Measurements from ENCODE around the gene RARS2. TPM values are rescaled to one million over a fixed set of nuclear protein-coding genes. Genes with fewer than 3 reads are reported as not detected.

RARS2 gene
- total RNA-seq, 4 donors from 2014 or later, result 28.4 to 38.7 (median 30.4) TPM

DNA sequence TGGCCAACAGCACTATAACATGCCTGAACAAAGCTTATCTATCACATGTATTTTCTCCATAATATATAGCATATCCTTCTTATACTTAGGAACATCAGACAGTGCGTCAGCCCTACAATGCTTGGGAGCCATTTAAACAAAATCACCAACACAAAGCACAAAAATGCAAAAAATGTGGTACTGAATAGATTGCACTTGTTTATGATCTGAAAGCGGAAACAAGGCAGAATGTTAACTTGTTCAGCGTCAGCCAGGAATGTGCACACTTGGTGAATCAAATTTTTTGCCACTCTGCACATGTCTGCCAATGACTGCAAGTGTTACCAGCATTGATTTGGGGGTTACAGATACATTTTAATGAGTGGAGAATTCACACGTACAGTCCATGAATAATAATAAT, 102.2 kb downstream of the RARS2 start:
- TF ChIP-seq POLR2A (IDR thresholded peaks at IDR 0.05), result no peak
- TF ChIP-seq, protein P1, sequence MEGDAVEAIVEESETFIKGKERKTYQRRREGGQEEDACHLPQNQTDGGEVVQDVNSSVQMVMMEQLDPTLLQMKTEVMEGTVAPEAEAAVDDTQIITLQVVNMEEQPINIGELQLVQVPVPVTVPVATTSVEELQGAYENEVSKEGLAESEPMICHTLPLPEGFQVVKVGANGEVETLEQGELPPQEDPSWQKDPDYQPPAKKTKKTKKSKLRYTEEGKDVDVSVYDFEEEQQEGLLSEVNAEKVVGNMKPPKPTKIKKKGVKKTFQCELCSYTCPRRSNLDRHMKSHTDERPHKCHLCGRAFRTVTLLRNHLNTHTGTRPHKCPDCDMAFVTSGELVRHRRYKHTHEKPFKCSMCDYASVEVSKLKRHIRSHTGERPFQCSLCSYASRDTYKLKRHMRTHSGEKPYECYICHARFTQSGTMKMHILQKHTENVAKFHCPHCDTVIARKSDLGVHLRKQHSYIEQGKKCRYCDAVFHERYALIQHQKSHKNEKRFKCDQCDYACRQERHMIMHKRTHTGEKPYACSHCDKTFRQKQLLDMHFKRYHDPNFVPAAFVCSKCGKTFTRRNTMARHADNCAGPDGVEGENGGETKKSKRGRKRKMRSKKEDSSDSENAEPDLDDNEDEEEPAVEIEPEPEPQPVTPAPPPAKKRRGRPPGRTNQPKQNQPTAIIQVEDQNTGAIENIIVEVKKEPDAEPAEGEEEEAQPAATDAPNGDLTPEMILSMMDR (IDR thresholded peaks at IDR 0.05), result no peak
- Histone ChIP-seq H3K36me3 (no peaks in the 10 kb centered on the region), H3K4me1 (no peaks in the 10 kb centered on the region), H3K9me3 (no peaks in the 10 kb centered on the region), H3K27me3 (no peaks in the 10 kb centered on the region), H3K27ac (no peak overlapping the region), H3K4me3 (replicated peaks in 1 of 3) (no peak overlapping the region)
- 87 to 88% methylated on average over 4 of the region's 4 CpGs for WGBS, 2 donors
- intact Hi-C loops (cut with DNase I), result no loop called here
- DNase-seq, result no peak

DNA sequence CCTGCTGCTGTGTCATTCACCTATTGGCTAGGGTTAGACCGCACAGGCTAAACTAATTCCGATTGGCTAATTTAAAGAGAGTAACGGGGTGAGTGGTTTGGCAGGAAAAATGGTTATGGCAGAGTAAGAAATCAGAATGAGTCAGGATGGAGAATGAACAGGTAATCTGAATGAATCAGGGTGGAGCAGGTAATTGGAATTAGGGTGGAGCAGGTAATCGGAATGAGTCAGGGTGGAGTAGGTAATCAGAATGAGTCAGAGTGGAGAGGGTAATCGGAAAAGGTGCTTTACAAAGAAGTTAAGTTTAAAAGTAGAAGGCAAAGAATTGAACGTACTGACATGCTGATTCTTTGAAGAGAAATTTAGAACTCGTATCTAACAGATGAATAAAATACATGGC, 105.3 kb downstream of the RARS2 start:
- 95 to 96% methylated on average over 7 of the region's 7 CpGs for WGBS, 2 donors
- H3K27ac ChIP-seq, result no peak overlapping the region
- no peak for DNase-seq
- TF ChIP-seq, protein P1 (IDR thresholded peaks at IDR 0.05), result no peak
- no peak for TF ChIP-seq POLR2A (IDR thresholded peaks at IDR 0.05)
- no peaks in the 10 kb centered on the region for H3K27me3 ChIP-seq
- H3K4me3 ChIP-seq (replicated peaks in 1 of 3), result no peak overlapping the region
- no peaks in the 10 kb centered on the region for H3K4me1 ChIP-seq
- no peaks in the 10 kb centered on the region for H3K9me3 ChIP-seq
- no peaks in the 10 kb centered on the region for H3K36me3 ChIP-seq
- intact Hi-C loops (cut with DNase I), result no loop called here

DNA sequence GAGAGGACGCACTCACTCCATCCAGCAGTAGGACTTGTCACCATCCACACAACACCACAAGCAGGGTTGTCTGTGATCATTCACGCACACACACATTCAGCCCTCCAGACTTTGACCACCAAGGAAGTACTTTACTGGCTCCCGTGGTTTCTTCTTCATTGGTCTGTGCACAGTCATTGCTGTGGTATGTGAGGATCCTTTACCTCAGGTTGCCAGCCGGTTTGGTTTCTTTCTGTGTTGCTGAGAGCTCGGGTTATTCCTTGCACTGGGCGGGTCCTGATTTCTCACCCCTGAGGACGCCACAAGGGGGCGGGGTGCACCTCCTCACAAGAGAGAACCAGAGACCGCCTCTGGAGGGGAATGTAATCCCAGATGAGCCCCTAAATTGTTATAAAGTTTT, 105.9 kb downstream of the RARS2 start:
- DNase-seq, result no peak
- Histone ChIP-seq H3K27me3 (no peaks in the 10 kb centered on the region), H3K36me3 (no peaks in the 10 kb centered on the region), H3K4me1 (no peaks in the 10 kb centered on the region), H3K4me3 (replicated peaks in 1 of 3) (no peak overlapping the region), H3K9me3 (no peaks in the 10 kb centered on the region), H3K27ac (no peak overlapping the region)
- intact Hi-C loops (cut with DNase I), result no loop called here
- TF ChIP-seq, protein P1 (IDR thresholded peaks at IDR 0.05), result no peak
- no peak for TF ChIP-seq POLR2A (IDR thresholded peaks at IDR 0.05)
- 94 to 96% methylated on average over 9 of the region's 9 CpGs for WGBS, 2 donors

DNA sequence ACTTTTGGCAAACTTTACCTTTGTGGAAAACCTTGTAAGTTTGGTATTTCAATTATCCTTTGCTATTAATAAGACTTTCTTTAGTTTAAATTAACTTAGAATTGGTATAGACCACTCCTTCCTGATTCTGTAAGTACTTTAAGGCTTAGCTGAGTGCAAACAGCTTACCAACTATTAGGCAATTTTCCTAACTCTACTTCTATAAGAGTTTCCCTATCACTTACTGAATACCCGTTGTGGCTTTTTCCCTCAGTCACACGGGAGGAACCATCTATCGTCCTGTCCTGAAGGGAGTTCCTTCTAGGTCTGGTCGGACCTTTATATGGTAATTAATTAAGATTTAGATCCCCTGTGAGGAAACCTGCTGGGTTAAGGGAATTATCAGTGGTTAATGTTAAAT, 107.4 kb downstream of the RARS2 start:
- Histone ChIP-seq H3K4me3 (replicated peaks in 1 of 3) (no peak overlapping the region), H3K27me3 (no peaks in the 10 kb centered on the region), H3K27ac (no peak overlapping the region), H3K4me1 (no peaks in the 10 kb centered on the region), H3K36me3 (no peaks in the 10 kb centered on the region), H3K9me3 (no peaks in the 10 kb centered on the region)
- no peak for DNase-seq
- 90% methylated on average over 4 of the region's 4 CpGs for WGBS, 2 donors
- no peak for TF ChIP-seq POLR2A (IDR thresholded peaks at IDR 0.05)
- TF ChIP-seq, protein P1 (IDR thresholded peaks at IDR 0.05), result no peak
- intact Hi-C loops (cut with DNase I), result no loop called here

DNA sequence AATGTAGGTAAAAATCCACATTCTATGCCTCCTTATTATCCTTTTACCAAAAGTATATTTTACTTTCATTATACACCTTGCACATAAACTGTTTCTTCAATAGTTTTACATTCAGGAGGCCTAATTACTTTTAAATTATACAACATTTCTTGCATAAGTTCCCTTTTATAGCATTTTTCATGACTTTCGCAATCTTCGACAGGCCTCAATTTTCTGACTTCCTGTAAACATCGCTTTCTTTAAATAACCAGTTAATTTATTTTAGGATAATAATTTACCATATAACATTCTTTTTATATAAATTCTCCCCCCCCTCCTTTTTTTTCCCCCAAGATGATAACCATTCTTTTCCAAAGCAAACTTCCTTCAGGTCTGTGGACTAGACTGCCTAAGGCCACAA, 107.9 kb downstream of the RARS2 start:
- intact Hi-C loops (cut with DNase I), result no loop called here
- Histone ChIP-seq H3K4me1 (no peaks in the 10 kb centered on the region), H3K27me3 (no peaks in the 10 kb centered on the region), H3K9me3 (no peaks in the 10 kb centered on the region), H3K4me3 (replicated peaks in 1 of 3) (no peak overlapping the region), H3K27ac (no peak overlapping the region), H3K36me3 (no peaks in the 10 kb centered on the region)
- no peak for TF ChIP-seq POLR2A (IDR thresholded peaks at IDR 0.05)
- TF ChIP-seq, protein P1 (IDR thresholded peaks at IDR 0.05), result no peak
- DNase-seq, result no peak
- 81 to 91% methylated on average over 3 of the region's 3 CpGs for WGBS, 2 donors

All from thyroid gland (tissue), 4 donors.